K562 (cell line): ENCODE measurements around the gene NPAS2. TPM values are rescaled to one million over a fixed set of nuclear protein-coding genes. Genes with fewer than 3 reads are reported as not detected.

Experiments used
- ASH1L ChIP-seq: fragments of 450-650 bp; IDR thresholded peaks from 2 replicates; pipeline ENCODE4 v1.6.1; 2018; ENCODE audit warnings: borderline replicate concordance, mild to moderate bottlenecking, low read depth; ENCODE audit not compliant: partially characterized antibody
- CSDE1 ChIP-seq, 2 experiments: fragments of 450-650 bp; IDR thresholded peaks; 2 replicates each; pipeline ENCODE4 v1.6.1; 2016; ENCODE audit warnings: mild to moderate bottlenecking in 1 of 2
- HDAC8 ChIP-seq: fragments of 450-650 bp; IDR thresholded peaks from 2 replicates; pipeline ENCODE4 v1.6.1; 2016; ENCODE audit warnings: mild to moderate bottlenecking, missing genetic modification characterization, moderate library complexity, missing compliant biosample characterization
- HNRNPL ChIP-seq: fragments of 200-400 bp; formaldehyde crosslinking; IDR thresholded peaks from 2 replicates; pipeline ENCODE4 v1.6.1; 2017; ENCODE audit warnings: low read depth, mild to moderate bottlenecking, low read length
- KLF10 ChIP-seq: fragments of 250-450 bp; sonication (Bioruptor Pico); IDR thresholded peaks from 2 replicates; pipeline ENCODE4 v1.6.1; 2021; ENCODE audit warnings: matching md5 sums
- MLX ChIP-seq, 2 experiments: fragments of 450-650 bp in 1 of 2; sonication (generic) in 1 of 2; formaldehyde crosslinking; conservative IDR thresholded peaks; 2 replicates each; pipeline versions ENCODE4 v1.4.0 to v1.8.1; 2020 to 2022; ENCODE audit warnings: mild to moderate bottlenecking in 1 of 2, missing genetic modification reagents in 1 of 2
- POLR2AphosphoS5 ChIP-seq: IDR thresholded peaks from 2 replicates; pipeline ENCODE4 v1.6.1; 2011; ENCODE audit warnings: mild to moderate bottlenecking, low read depth, low read length, moderate library complexity; ENCODE audit not compliant: control insufficient read depth, insufficient read depth
- PTBP1 ChIP-seq: fragments of 200-400 bp; formaldehyde crosslinking; IDR thresholded peaks from 2 replicates; pipeline ENCODE4 v1.6.1; 2017; ENCODE audit warnings: low read depth, low read length
- SAFB2 ChIP-seq: fragments of 200-400 bp; formaldehyde crosslinking; IDR thresholded peaks from 2 replicates; pipeline ENCODE4 v1.6.1; 2018; ENCODE audit warnings: borderline replicate concordance, low read length, low read depth, moderate library complexity; ENCODE audit not compliant: severe bottlenecking
- SNAPC5 ChIP-seq: fragments of 250-450 bp; sonication (Bioruptor Pico); IDR thresholded peaks from 2 replicates; pipeline ENCODE4 v1.8.0; 2021; ENCODE audit warnings: moderate library complexity, mild to moderate bottlenecking, inconsistent platforms
- UBTF ChIP-seq, 2 experiments: IDR thresholded peaks; 2 replicates each; pipeline ENCODE4 v1.6.1; 2012; ENCODE audit warnings: improper control_type of control experiment in 2 of 2, low read depth in 2 of 2, low read length in 2 of 2, borderline replicate concordance in 1 of 2
- XRCC4 ChIP-seq: IDR thresholded peaks from one replicate; pipeline ENCODE4 v1.6.1; 2011; ENCODE audit not compliant: insufficient read depth, insufficient read length; ENCODE audit errors: extremely low read depth
- ZNF384 ChIP-seq: IDR thresholded peaks from 2 replicates; pipeline ENCODE4 v1.6.1; 2012; ENCODE audit warnings: low read depth, low read length, improper control_type of control experiment
- ZNF41 ChIP-seq: fragments of 250-450 bp; sonication (Bioruptor Pico); conservative IDR thresholded peaks from 2 replicates; pipeline ENCODE4 v1.4.0; 2020; ENCODE audit warnings: mild to moderate bottlenecking
- ZNF445 ChIP-seq: fragments of 250-450 bp; sonication (Bioruptor Pico); IDR thresholded peaks from 2 replicates; pipeline ENCODE4 v1.4.0; 2020; ENCODE audit warnings: low read depth, mild to moderate bottlenecking, moderate library complexity
- ZNF589 ChIP-seq: fragments of 200-800 bp; sonication (Bioruptor generic); IDR thresholded peaks from 2 replicates; pipeline ENCODE4 v1.6.1; 2016; ENCODE audit warnings: low read depth, missing genetic modification characterization, missing compliant biosample characterization
- polyA plus RNA-seq, 8 experiments: library from polyadenylated mRNA; depleted of rRNA in 4 of 8; stranded (reverse) in 5 of 8; unstranded in 3 of 8; fragments of >200 nt; fragmentation: Nextera tagmentation in 2 of 8; fragmentation: Illumina TruSeq in 1 of 8; extraction: Ambion mirVana in 2 of 8; extraction: Trizol in 1 of 8; gene quantifications; 2 replicates each; pipeline versions ENCODE4 v1.2.1 to v1.2.3, GENCODE V29; 2011 to 2014; ENCODE audit warnings: inconsistent platforms in 1 of 8, missing spikeins in 1 of 8
- total RNA-seq, 7 experiments: library from RNA; depleted of rRNA in 6 of 7; stranded (reverse); fragments of >200 nt in 6 of 7; fragmentation: Illumina TruSeq in 2 of 7; extraction: Trizol in 2 of 7; gene quantifications; 2 replicates each; pipeline versions ENCODE4 v1.2.1 to v1.2.3, GENCODE V29; 2011 to 2021; ENCODE audit warnings: low replicate concordance in 1 of 7

NPAS2 gene
- total and polyA plus RNA-seq, 9 of the 15 experiments (the other 6 are each of a cell fraction or from before 2014, with no cell fraction given): 0.06 to 0.29 (median 0.07) TPM; not detected in 5

- TF ChIP-seq CSDE1 (IDR thresholded peaks at IDR 0.05): 0 out of 4 replicates have a peak, but pooled peaks of 1 of the 2 experiments have one; percentile 49
- no peak for TF ChIP-seq XRCC4
- no peak for TF ChIP-seq KLF10 (CRISPR knock-in tag)
- peak; percentile 84 for TF ChIP-seq ZNF589
- TF ChIP-seq UBTF (IDR thresholded peaks at IDR 0.05; ENCODE audit: borderline replicate concordance in 1 of 2, low read depth in 2 of 2, low read length in 2 of 2): no peak
- TF ChIP-seq SAFB2: no peak
- no peak for TF ChIP-seq HNRNPL
- no peak for TF ChIP-seq ZNF445 (CRISPR knock-in tag)
- TF ChIP-seq ASH1L: peak; percentile 68
- TF ChIP-seq PTBP1: peak; percentile 84; the same call in 1 of the 2 replicates
- no peak for TF ChIP-seq ZNF384
- no peak; the same call in 1 of the 2 replicates for TF ChIP-seq ZNF41 (CRISPR knock-in tag)
- peak; percentile 75; the same call in 1 of the 2 replicates for TF ChIP-seq HDAC8 (tag)
- TF ChIP-seq SNAPC5 (CRISPR knock-in tag): no peak
- peak in 1 of 2 experiments; percentile 94; a peak in 2 of 4 replicates for TF ChIP-seq MLX (CRISPR knock-in tag; conservative IDR thresholded peaks at IDR 0.05)
- TF ChIP-seq POLR2AphosphoS5: peak; percentile 98
These were observed 182.0 kb downstream of the NPAS2 start, which contains the start of gene RPL31 (continued) for GRCh38 chr2:101001691-101002561.
